GM13976 (cell line): Measurements from ENCODE around the gene CCP110.
"Not testable (repeated sequence)": the region's sequence is repeated elsewhere in the genome, so short reads cannot be mapped to it uniquely, and the experiment has no call there.

Experiments
- DNase-seq: peaks from one replicate; pipeline ENCODE4 v3.0.0; 2012; ENCODE audit warnings: low spot score
- CTCF ChIP-seq: IDR thresholded peaks from 2 replicates; pipeline ENCODE4 v1.5.1; 2012; ENCODE audit warnings: borderline replicate concordance, mild to moderate bottlenecking; ENCODE audit not compliant: insufficient read depth; ENCODE audit errors: extremely low read depth, missing control alignments, control extremely low read depth
- in situ Hi-C: fragments of 300-500 bp; cut with MboI; formaldehyde crosslinking; loops from one replicate; pipeline ENCODE4 v1.12.0; 2022; ENCODE audit warnings: low sequenced_read_pairs, mixed read lengths, inconsistent platforms; ENCODE audit not compliant: unreplicated experiment

CCP110 gene

GRCh38 chr16:19540241-19540970, 16.7 kb downstream of the CCP110 start:
- DNase-seq = no peak
- no peak for TF ChIP-seq CTCF
- in situ Hi-C loops = no loop called here

GRCh38 chr16:19542138-19542821, 18.5 kb downstream of the CCP110 start:
- in situ Hi-C loops = no loop called here
- no peak for TF ChIP-seq CTCF
- DNase-seq = no peak

GRCh38 chr16:19543278-19543996, 19.7 kb downstream of the CCP110 start:
- DNase-seq, in situ Hi-C loops: not testable (repeated sequence)

- TF ChIP-seq CTCF = no peak
- in situ Hi-C loops = no loop called here
- no peak for DNase-seq
Measured at GRCh38 chr16:19548144-19548543, 24.4 kb downstream of the CCP110 start.

- no peak for DNase-seq
- no peak for TF ChIP-seq CTCF
- in situ Hi-C loops = no loop called here
Measured at GRCh38 chr16:19549673-19550072, 25.9 kb downstream of the CCP110 start.

- in situ Hi-C loops = no loop called here
- DNase-seq = peak; percentile 94
- TF ChIP-seq CTCF = peak; percentile 79
Measured at GRCh38 chr16:19555186-19555937, 31.6 kb downstream of the CCP110 start, which contains the start of gene VPS35L. Gene VPS35L, plus strand, starts transcription at chr16:19555703. Its CDS starts 27 bp downstream, at chr16:19555730.
